HG03060 (cell line): ENCODE results near the gene NPR3.
"Not testable (repeated sequence)": the region's sequence is repeated elsewhere in the genome, so short reads cannot be mapped to it uniquely, and the experiment has no call there.

Source experiments
- ATAC-seq: cut with Tn5 transposase; IDR thresholded peaks from one replicate; pipeline ENCODE4 v1.9.1; 2021; ENCODE audit warnings: low read depth, moderate number of reproducible peaks; ENCODE audit not compliant: unreplicated experiment

NPR3 gene

GRCh38 chr5:32805462-32805861 is 94.3 kb downstream of the NPR3 start:
- not testable (repeated sequence) for ATAC-seq

- ATAC-seq: no peak
These were observed 95.0 kb downstream of the NPR3 start for GRCh38 chr5:32805971-32806638.

- no peak for ATAC-seq
These were observed 97.7 kb downstream of the NPR3 start for GRCh38 chr5:32808783-32809182.

GRCh38 chr5:32810804-32811203 is 99.7 kb downstream of the NPR3 start:
- no peak for ATAC-seq

- no peak for ATAC-seq
These were observed 101.3 kb downstream of the NPR3 start for GRCh38 chr5:32812399-32812798.

GRCh38 chr5:32814141-32814540 is 103.0 kb downstream of the NPR3 start:
- no peak for ATAC-seq

- ATAC-seq: no peak
These were observed 103.5 kb downstream of the NPR3 start for GRCh38 chr5:32814620-32815019.

GRCh38 chr5:32827981-32828380 is 116.9 kb downstream of the NPR3 start:
- ATAC-seq: no peak

GRCh38 chr5:32828492-32828891 is 117.4 kb downstream of the NPR3 start:
- no peak for ATAC-seq

- no peak for ATAC-seq
These were observed 120.5 kb downstream of the NPR3 start for GRCh38 chr5:32831624-32832023.

GRCh38 chr5:32833127-32833526 is 122.0 kb downstream of the NPR3 start:
- no peak for ATAC-seq

- no peak for ATAC-seq
These were observed 122.5 kb downstream of the NPR3 start for GRCh38 chr5:32833663-32834062.

GRCh38 chr5:32834251-32834650 is 123.1 kb downstream of the NPR3 start:
- no peak for ATAC-seq

GRCh38 chr5:32836176-32836575 is 125.1 kb downstream of the NPR3 start:
- ATAC-seq: no peak

- no peak for ATAC-seq
These were observed 126.1 kb downstream of the NPR3 start for GRCh38 chr5:32837211-32837610.

- ATAC-seq: no peak
These were observed 128.0 kb downstream of the NPR3 start for GRCh38 chr5:32839106-32839505.

- no peak for ATAC-seq
These were observed 129.5 kb downstream of the NPR3 start for GRCh38 chr5:32840606-32841005.
